GM19023 (cell line): ENCODE measurements around the gene GPC5.

Experiments used
- ATAC-seq: cut with Tn5 transposase; IDR thresholded peaks from one replicate; pipeline ENCODE4 v1.9.1; 2021; ENCODE audit warnings: mild to moderate bottlenecking, moderate library complexity; ENCODE audit not compliant: unreplicated experiment

Gene GPC5

DNA sequence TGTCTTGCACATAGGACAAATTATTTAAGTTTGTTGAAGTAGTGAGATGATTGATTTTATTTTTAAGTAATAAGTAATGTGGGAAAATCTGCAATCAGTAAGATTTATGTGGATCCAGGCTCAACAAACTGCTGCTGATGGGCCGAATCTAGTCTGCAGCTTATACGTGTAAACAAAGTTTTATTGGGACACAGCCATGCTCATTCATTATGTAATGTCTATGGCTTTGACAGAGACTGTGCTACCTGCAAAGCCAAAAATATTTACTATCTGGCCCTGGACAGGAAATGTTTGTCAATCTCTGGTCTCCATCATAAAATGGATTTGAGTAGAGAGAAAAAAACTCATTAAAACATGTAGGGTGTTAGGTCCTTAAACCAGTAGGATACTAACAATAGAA lies 728.0 kb downstream of the GPC5 start:
- no peak for ATAC-seq

DNA sequence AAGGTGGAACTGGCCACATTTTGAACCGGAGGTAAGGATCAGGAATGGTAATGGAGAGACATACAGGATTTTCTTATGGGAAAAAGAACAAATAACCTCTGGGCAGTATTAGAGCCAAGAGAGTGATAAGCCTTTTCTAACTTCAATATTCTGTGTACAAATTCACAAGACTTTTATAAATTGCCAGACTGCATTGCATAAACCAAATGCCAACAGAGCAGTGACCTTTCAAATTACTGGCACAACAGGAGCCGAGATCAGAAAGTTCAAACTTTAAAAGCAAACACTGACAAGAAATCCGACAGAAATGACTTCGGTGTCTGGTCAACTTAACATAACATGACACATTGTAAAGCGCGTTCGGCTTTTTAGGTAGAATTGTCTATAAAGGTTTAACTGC lies 737.1 kb downstream of the GPC5 start:
- ATAC-seq, result no peak

DNA sequence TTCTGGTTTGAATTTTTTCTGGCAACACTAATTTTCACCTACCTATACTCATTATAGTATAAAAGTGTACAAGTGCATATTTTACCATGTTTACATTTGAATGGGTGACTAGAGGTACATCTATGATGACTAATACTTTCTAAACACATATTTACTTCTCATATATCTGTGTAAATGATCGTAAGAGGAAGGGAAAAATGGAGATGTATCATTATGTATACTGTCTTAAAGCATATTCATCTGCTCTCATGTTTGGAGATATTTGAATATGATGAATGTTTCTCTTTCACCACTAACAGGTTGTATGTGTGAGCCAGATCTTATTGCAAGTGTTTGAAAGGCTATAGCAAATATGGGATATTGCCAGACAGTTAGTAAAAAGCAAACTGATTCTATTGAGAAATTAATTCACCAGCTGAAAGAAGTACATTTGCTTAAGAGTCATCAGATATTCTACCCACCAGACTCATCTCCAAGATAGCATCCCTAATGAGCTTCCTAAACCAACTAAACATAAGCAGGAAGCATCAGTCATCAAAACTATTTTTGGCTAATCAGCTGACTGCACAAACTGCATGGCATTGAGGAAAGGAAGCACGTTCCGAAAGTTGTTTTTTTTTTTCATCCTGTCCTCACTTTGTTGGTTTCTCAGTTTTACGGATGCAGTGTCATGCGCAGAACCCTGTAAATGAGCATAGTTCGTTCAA lies 738.2 kb downstream of the GPC5 start:
- no peak for ATAC-seq

DNA sequence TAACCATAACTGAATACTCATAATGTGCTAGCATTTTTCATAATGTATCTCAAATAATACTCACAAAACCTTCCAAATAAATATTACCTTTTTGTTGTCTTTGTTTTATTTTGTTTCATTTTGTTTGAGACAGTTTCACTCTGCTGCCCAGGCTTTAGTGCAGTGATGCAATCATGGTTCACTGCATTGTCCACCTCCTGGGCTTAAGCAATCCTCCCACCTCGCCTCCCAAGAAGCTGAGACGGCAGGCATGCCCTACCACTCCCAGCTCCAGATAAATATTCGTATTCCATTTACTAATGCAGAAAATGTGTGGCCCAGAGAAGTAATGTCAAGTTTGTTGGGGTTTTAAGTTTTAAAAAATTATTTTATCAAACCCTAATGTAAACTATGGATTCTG lies 739.1 kb downstream of the GPC5 start:
- no peak for ATAC-seq

DNA sequence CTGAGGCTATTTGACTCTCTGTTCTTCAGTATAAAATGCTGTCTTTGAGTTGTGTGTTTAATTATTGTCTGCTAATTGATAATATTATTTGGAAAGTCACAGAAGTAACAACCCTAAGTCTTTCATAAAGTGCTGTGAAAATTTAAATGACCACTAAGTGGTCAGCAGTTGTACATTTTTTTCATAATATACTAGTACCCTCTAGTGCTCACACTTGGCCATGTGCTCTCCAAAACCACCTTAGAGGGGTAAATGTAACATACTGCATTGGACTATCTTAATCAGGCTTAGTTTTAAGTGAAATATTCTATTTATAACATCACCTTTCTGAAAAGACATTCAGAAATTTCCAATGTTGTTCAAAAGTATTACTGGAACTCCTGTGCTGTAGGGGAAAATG lies 745.3 kb downstream of the GPC5 start:
- no peak for ATAC-seq

DNA sequence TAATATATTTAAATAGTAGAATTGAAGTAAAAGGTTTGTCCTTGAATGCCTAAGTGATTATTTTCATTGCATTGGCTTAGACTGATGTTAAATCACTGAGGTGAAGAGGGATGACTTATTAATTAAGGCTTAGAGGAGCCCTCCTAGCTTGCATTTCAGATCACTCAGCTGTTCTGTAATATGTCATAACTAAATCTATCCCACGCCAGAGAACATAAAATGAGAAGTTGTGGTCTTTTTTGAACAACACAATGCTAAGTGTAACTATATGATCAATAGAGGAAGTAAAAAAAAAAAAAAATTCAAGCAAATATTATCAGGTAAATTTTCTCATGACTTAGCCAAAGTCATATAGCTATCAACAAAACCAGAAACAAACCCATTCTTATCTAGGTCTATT lies 752.2 kb downstream of the GPC5 start:
- no peak for ATAC-seq

DNA sequence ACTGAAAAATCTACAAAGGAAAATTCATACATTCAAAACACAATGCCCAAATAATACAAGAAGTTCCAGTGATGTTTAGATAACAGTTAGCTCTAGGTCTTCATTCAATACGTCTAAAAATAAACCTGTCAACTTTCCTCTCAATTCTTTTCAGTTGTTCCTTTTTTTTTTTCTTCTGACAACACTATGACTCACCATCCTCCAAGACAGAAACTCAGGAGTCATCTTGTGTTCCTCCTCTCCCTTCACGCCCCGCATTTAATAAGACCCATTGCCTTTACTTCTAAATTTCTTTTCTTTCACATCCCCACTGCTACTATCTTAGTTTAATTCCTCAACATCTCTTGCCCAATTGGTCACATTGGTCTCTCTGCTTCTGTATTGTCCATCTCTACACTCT lies 759.9 kb downstream of the GPC5 start:
- no peak for ATAC-seq

DNA sequence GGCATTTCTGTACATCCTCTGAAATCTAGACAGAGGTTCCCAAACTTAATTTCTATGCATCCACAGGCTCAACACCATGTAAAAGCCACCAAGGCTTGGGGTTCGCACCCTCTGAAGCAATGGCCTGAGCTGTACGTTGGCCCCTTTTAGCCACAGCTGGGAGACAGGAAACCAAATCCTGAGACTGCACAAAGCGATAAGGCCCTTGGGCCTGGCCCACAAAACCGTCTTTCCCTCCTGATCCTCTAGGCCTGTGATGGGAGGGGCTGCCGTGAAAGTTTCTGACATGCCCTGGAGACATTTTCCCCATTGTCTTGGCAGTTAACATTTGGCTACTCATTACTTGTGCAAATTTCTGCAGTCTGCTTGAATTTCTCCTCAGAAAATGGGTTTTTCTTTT lies 766.4 kb downstream of the GPC5 start:
- ATAC-seq, result no peak

DNA sequence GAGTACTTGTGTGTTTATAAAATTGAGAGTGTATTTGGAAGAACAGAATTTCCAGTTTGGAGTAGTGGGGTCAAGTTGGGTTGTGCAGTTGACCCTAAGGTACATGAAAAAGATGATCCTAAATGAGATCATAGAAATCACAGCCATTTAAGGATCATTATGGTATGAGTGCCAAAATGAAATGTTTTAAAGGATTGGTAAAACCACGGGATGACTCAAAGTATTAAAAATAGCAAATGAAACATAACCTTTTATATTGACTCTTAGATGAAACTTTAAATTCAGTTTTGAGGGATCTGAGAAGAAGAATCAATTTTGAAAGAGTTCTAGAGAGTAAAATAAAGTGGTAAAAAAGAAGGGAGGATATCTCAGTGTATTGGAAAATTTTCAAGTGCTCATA lies 773.8 kb downstream of the GPC5 start:
- ATAC-seq, result no peak

DNA sequence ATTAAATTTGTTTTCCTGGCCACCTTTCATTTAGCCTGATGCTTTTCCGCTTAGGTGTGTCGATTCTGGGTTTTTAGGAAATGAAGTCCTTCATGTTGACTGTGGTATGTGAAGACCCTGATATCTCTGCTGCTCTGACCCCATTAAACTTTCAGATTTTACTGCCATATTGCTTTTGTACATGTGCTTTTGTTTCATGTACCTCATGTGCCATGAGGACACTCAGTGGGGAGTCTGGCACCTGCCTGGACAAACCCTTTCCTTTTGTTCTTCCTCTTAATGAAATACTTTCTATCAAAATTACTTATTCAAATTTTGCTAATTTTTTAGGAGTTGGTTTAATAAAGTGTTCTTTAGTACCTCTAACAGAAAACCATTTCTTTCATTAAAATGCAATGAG lies 774.8 kb downstream of the GPC5 start:
- no peak for ATAC-seq

DNA sequence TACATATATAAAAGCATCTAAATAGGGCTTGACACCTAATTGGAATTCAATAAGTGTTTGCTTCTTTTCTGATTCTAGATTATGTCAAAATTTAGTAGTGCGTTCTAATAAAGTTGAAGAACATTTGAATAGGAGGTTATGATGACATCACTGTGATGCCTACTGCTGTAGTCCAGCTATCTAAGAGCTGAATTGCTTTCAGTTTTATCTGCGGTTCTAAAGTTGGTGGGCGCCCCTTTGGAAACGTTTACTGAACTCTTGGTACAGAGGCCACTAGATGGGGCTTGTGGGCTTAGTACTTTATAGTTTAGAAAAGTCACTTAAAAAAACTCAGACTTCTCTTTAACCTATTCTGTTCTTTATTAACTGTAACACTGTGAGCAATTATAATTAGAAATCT lies 776.9 kb downstream of the GPC5 start:
- no peak for ATAC-seq

DNA sequence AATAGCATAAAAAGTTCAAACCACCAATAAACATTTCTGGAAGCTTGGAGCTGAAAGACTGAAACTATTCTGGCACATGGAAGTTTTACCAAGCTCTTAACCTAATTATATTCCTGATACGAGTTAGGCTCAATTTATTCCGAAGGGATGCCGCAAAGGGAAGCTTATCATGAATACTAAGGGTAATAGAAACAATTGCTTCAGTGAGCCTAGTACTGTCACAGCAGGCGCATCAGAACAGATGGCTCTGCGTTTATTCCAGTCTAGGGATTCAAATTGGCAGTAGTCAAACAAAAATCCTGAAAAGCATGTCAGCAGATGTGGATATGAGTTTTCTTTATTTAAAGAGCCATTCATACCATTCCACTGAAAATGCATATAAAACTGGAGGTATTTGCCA lies 779.5 kb downstream of the GPC5 start:
- ATAC-seq, result no peak

DNA sequence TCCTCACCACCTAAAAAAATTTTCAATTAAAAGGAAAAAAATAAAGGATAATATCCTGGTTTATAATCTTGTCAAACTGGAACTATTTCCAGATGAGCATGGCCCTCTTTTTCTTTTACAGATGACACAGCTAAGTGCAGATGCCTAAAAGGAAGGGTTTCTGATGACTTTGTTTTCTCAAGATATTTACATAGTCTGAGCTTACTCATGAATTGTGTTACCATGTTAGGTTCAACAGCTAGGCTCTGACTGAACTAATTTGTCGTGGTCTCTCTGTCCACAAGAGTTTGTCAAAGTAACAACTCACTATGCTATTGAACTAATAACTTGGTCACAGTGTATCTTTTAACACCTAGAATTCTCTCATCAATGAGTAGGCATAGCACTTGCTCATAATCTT lies 780.8 kb downstream of the GPC5 start:
- ATAC-seq, result no peak

DNA sequence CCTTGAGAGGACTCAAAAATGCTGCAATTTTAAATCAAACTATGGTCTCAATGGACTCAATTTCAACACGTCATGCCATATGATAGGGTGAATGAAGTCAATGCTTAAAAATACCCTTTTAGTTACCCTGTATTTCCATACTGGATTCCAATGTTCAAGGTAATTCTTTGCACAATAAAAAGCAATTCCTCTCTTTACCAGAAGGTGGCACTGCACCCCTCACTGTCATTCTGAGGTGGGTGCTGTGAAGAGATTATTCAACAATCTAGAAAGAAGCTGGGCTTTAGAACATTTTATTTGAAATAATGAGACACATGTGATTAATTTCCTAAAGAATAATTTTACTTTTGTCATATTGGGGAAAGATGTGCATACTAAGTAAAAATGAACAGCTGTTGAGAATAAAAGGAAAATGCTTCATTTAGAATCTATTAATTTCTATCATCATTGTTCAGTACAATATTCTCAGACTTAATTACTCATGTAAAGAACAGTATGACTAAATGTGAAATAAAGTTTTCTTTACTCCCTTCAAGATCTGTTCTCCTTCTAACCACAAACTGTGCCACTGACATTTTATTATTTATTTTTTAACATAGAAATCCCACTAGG lies 789.1 kb downstream of the GPC5 start:
- peak; percentile 85 for ATAC-seq

DNA sequence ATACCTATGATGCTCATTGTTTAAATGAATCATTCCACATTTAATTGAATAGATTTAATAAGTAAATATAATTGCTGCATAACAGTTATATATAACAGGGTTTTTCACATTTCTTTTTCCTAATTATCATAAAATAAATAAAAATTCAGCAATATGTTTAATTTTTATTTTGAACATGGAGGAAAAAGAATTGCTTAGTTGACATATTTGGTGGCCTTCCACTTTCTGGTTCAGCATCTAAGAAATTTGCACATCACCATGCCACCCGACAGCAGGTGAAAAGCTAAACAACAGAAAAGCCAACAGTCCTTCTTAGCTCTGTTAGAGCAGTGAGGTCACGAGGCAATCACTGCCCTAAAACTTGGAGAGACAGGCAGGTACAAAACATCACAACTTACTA lies 790.2 kb downstream of the GPC5 start:
- ATAC-seq, result no peak

DNA sequence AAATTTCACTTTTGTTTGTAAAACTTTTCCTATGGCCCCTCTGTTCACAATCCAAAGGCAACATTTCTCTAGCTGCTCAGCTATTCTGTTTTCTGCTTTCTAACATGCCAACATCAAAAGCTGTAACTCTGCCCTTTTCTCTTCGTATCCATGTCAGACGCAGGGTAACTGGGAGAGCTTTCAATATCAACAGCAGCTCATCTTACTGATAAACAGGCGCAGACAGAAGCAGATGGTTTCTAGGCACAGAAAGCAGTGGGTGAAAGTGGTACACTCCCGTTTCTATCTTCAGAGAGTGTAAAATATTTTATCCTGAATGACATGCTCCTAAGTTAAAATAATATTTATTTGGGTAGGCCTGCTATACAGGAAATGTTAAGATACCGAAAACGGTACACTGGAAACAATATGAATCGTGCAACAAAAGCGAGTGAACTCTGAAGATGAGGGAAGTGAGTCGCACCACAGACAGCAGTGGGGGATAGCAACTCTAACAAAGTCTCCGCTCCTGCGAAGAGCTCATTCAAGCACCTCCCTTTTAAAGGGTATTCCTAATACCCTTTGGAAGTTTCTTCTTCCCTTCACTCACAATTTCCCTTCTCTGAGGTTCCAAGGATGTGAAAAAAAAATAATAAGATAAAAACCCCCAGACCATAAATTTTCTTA lies 798.3 kb downstream of the GPC5 start:
- ATAC-seq, result no peak

DNA sequence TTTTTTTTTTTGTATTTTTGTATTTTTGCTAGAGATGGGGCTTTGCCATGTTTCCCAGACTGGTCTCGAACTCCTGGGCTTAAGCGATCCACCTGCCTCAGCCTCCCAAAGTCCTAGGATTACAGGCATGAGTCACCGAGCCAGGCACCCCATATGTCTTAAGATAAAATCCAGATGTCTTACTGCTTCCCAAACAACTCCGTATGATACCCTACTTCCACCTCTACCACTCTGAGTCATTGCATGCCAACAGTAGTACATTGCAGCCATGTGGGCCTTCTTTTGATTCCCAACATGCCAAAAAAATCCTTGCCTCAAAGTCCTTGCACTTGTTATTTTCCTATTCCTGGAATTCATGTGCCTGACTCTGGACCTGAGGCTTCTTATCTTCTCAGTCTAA lies 799.2 kb downstream of the GPC5 start:
- no peak for ATAC-seq

DNA sequence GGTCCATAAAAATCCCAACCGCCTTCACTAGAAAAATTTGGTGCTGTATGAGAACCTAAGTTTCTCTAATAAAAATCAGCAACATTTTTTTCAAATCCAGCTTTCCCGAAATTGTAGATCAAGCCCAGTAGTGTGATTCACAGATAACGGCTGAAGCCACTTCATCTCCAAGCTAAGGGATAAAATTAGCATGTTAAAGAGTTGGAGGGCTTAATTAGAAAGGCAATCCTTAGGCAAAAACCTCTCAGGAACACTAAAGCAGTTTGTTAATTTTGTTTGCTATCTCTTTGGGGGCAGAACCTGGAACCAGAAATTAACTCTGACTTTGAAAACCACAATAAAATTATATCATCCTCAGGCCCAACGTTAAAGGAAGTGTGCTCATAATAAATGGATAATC lies 820.2 kb downstream of the GPC5 start:
- ATAC-seq, result no peak

DNA sequence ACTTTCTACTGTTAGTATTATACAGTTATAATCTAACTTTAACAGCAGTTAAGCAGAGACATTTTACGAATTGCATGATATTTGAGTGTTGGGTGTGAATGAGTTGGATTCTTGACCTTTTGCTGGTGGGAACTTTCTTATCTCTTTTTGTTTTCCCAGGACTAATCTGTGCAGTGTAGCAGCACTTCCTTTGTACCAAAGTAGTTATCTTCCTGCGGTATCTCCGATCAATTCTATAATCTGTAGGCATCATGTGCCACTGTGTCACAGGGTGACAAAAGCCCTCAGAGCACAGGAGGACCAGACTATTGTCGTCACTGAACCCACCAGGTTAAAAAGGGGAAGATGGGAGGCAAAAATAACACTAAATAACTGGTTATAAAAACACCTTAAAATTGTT lies 823.5 kb downstream of the GPC5 start:
- no peak for ATAC-seq

DNA sequence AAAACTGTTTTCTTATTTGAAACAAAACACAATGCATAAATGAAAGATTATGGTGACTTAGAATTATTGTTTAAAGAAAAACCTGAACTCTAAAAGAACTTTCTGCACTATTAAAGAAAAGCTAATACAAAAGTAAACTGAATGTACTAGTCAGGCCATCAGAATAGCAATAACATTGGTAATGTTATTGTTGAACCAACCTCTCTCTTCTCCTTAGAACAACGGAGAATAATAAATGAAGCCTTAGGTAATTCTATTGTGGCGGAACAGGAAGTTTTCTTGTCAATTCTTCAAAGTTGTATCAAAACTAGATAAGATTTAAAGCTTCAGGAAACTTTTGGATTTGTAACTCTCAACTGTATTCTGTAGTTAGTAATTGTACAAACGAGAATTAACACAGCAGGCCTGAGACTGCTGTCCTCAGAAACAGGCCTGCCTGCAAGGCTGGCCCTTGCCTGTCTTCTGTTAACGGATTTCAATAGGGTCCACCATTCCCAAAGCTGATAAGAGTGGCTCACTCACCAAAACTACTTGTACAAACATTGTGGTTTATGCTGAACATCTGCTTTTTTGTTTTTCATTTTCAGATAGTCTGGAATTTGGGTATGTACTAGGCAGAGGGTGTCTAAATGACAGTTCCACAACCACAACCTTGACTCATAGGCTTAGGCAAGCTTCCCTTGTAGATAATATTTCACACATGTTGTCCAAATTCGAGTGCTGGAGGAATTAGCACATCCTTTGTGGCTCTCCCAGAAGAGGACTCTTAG lies 825.8 kb downstream of the GPC5 start:
- ATAC-seq, result no peak

DNA sequence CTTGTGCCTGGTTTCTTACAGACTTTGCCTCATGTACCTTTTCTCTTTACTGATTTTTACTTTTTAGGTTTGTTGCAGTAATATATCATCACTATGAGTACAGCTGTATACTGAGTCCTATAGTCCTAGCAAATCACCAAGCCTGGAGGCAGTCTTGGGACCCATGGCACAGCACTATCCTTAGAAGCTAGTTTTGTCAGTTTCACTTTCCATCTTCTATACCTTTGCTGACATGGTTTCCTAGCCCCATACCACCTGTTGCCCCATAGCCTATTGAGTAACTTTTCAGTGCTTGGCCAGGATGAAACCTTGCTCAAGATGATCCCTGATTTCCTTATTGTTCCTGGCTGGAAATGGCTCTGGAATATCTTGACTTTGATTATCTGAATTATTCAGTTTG lies 826.4 kb downstream of the GPC5 start:
- ATAC-seq, result no peak

DNA sequence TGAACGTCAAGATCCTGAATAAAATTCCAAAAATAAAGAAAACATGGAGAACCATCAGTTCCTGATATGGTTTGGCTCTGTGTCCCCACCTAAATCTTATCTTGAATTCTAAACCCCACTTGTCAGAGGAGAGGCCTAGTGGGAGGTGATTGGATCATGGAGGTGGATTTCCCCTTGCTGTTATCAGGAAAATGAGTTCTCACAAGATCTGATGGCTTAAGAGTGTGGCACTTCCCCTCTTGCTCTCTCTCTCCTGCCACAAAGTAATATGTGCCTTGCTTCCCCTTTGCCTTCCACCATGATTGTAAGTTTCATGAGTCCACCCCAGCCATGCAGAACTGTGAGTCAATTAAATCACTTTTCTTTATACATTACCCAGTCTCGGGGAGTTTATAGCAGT lies 827.4 kb downstream of the GPC5 start:
- ATAC-seq, result no peak
